NB4 (cell line): ENCODE results near the gene ZNF778.

Experiments
- DNase-seq: peaks from one replicate; pipeline ENCODE4 v3.0.0; 2010; ENCODE audit warnings: low read depth
- H3K4me3 ChIP-seq: one replicate; pipeline ENCODE4 v1.5.1; 2011; ENCODE audit warnings: mild to moderate bottlenecking, low read depth, low read length, moderate library complexity
- CTCF ChIP-seq: IDR thresholded peaks from one replicate; pipeline ENCODE4 v1.5.1; 2012; ENCODE audit warnings: low read depth, low read length
- MAX ChIP-seq: IDR thresholded peaks from 2 replicates; pipeline ENCODE4 v1.6.1; 2011; ENCODE audit warnings: low read depth, low read length
- MYC ChIP-seq: IDR thresholded peaks from 2 replicates; pipeline ENCODE4 v1.6.1; 2011; ENCODE audit warnings: low read depth, low read length
- POLR2A ChIP-seq: IDR thresholded peaks from 2 replicates; pipeline ENCODE4 v1.6.1; 2011; ENCODE audit warnings: mild to moderate bottlenecking; ENCODE audit not compliant: insufficient read length; ENCODE audit errors: extremely low read depth

The ZNF778 gene

GRCh38 chr16:89174877-89175276 lies 42.6 kb upstream of the ZNF778 start:
- H3K4me3 ChIP-seq = no peak overlapping the region
- TF ChIP-seq MAX (no peak), CTCF (no peak), MYC (no peak), POLR2A (no peak)
- no peak for DNase-seq

- DNase-seq = no peak
- TF ChIP-seq POLR2A (no peak), CTCF (no peak), MAX (no peak), MYC (no peak)
- no peak overlapping the region for H3K4me3 ChIP-seq
Measured at GRCh38 chr16:89175280-89176146, 42.0 kb upstream of the ZNF778 start.

GRCh38 chr16:89176147-89176690 lies 41.3 kb upstream of the ZNF778 start:
- no peak for DNase-seq
- TF ChIP-seq MAX (no peak), CTCF (no peak), POLR2A (no peak), MYC (no peak)

GRCh38 chr16:89176717-89177116 lies 40.8 kb upstream of the ZNF778 start:
- DNase-seq = no peak
- TF ChIP-seq MYC (no peak), MAX (no peak), CTCF (no peak), POLR2A (no peak)
- H3K4me3 ChIP-seq = no peak overlapping the region

More at GRCh38 chr16:89176147-89176690, 41.3 kb upstream of the ZNF778 start:
- no peak overlapping the region for H3K4me3 ChIP-seq

GRCh38 chr16:89177501-89177900 lies 40.0 kb upstream of the ZNF778 start:
- no peak for DNase-seq
- no peak overlapping the region for H3K4me3 ChIP-seq
- TF ChIP-seq MYC (no peak), CTCF (no peak), POLR2A (no peak), MAX (no peak)
